HG03521 (cell line): ENCODE data around the gene DNAJB1.
"Not testable (repeated sequence)": the region's sequence is repeated elsewhere in the genome, so short reads cannot be mapped to it uniquely, and the experiment has no call there.

Source experiments
- ATAC-seq: cut with Tn5 transposase; IDR thresholded peaks from one replicate; pipeline ENCODE4 v1.9.1; 2021; ENCODE audit warnings: mild to moderate bottlenecking, moderate library complexity; ENCODE audit not compliant: unreplicated experiment

The DNAJB1 gene

DNA sequence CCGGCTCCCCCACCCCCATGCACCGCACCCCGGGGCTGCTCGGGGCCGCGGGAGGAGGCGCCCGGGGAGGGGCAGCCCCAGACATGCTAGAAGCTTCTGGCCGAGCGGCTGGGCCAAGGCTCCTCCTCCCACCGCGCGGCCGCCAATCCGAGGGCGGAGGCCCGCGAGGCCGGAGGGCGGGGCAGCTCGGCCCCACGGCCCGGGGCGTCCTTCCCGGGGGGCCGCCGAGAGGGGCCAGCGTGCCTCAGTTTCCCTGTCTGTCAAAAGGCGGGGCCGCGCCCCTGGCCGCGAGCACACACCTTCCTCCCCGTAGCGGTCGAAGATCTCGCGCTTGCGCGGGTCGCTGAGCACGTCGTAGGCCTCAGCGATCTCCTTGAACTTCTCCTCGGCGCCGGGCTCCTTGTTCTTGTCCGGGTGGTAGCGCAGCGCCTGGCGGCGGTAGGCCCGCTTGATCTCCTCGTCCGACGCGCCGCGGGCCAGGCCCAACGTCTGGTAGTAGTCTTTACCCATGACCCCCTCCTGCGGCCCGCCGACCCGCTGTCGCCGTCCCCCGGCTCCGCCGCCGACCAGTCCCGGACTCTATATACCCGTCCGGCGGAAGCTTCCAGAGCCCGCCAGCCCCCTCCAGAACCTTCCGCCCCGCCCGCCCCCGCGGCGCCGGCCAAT, at the start of gene DNAJB1:
Gene DNAJB1 (minus strand): TSS at position 558 of the 666 bp plus-strand sequence. CDS start 48 bp downstream, at position 510.
- ATAC-seq, result peak; percentile 58

DNA sequence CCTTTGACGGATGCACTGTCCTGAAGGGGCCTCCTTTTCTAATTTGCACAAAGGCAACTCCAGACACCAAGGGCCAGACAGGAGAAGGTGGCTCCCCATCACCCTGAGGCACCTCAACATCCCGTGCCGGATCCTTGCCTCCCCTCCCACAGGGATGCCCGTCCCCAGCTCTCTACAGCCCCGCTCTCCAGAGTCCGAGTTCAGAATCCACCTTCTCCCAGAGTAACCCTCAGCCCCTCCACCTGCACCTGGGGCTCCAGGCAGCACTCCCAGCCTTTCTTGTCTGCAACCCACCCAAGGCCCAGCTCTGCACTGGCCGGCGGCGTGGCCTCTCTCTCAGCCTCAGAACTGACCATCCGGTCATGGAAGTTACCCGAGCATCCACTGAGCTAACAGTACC, 48.9 kb upstream of the DNAJB1 start:
- ATAC-seq, result no peak

DNA sequence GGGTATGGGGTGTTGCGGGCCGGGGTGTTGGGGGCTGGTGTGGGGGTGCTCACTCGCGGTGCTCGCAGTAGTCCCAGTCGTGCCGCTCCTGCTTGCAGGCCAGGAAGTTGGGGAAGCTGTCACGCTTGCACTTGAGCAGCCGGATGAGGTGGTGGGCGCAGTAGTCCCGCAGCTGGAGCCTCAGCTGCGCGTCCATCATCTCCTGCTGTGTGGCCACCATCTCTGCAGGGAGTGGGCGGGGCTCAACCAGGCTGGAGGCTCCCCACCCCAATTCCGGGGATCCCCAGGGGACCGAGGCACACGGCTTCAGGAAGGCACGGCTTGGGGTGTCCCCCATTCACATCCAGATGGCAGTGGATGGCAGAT, 48.5 kb upstream of the DNAJB1 start:
- ATAC-seq, result no peak

DNA sequence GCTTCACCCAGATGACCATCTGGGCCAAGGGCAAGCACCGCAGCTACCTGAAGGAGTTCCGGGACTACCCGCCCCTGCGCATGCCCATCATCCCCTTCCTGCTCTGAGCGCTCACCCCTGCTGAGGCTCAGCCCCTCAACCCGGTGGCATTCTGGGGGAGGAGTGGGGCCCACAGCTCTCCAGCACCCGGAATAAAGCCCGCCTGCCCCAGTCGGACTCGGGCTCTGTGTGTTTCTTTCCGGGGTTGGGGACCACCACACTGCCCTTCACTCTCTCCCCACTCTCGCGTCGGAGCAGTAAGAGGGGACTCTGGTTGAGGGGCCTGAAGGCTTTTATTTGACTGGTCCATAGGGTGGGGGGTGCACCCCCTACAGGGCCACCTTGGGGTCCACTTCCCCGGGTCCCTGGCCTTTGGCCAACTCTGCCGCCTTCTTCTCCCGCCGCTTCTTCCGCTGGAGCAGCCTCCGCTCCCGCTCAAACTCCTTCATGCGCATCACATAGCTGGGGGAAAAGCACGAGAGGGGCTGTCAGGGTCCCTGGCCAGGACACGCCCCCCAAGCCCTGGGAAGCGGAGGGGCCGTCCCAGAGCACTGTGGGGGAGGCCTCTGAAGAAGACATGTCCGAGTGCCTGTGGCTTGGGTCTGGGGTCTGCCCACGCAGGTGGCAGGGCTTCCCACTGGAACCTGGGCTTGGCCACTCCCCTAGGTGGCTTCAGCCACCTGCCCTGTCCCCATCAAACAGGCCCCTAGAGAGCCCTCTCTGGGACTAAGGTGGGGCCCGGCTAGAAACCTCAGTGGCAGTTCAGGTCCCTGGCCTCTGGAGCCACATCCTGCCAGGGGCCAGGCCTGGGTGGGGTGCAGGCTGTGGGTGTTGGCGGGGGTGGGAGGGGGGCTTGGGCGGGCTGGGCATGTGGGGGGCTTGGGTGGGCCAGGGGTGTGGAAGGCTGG, 47.8 kb upstream of the DNAJB1 start:
- no peak for ATAC-seq

DNA sequence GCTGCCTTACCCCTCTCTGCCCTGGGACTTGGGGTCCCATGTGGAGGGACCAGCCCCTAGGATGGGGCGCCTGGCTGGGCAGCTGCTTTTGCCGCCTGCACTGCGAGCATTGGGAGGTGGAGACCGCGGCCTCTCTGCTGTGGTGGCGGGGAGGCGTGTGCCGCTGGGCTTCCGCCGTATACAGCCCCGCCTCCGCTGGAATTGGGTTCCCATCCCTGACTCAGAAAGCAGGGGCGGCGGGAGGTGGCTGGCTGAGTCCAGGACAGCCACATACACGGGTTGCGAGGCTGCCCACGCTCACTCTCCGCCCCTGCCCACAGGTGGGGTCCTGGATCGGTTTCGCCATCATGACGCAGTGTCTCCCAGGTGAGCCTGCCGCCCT, 47.1 kb upstream of the DNAJB1 start:
- no peak for ATAC-seq

DNA sequence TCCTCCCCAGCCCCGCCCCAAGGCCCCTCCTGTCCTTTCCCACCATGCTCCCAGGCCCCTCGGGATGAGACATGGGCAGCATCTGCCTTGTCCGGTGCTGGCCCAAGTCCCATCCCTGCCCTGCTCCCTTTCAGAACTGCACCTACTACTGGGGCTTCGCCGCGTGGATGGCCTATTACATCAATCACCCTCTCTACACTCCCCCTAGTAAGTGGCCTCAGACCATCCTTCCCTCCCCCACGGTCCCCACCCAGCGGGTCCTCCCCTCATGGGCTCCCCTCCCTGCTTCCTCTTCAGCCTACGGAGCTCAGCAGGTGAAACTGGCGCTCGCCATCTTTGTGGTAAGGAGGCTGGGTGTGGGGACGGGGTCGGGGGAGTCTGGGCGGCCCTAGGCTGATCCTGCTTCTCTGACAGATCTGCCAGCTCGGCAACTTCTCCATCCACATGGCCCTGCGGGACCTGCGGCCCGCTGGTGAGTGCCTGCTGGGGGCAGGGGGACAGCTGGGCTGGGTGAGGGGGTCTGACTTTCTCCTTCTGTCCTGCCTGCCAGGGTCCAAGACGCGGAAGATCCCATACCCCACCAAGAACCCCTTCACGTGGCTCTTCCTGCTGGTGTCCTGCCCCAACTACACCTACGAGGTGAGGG, 46.6 kb upstream of the DNAJB1 start:
- ATAC-seq, result not testable (repeated sequence)

DNA sequence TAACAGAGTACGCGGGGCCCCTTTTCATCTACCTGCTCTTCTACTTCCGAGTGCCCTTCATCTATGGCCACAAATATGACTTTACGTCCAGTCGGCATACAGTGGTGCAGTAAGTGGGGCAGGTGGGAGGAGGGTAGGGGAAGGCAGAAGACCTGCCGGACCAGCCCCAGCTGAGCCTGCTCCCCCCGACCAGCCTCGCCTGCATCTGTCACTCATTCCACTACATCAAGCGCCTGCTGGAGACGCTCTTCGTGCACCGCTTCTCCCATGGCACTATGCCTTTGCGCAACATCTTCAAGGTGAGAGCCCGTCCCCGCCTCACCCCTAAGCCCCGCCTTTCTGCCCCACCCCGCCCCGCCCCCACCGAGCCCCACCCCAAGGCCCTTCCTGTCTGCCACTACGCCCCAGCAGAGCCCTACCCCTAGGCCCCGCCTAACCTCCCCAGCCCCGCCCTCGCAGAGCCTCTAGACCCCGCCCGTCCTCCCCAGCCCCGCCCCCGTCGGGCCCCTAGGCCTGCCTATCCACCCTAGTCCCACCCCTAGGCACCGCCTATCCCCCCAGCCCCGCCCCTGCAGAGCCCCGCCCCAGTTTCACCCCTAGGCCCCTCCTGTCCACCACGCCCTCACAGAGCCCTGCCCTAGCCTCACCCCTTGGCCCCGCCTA, 45.9 kb upstream of the DNAJB1 start:
- ATAC-seq, result no peak

DNA sequence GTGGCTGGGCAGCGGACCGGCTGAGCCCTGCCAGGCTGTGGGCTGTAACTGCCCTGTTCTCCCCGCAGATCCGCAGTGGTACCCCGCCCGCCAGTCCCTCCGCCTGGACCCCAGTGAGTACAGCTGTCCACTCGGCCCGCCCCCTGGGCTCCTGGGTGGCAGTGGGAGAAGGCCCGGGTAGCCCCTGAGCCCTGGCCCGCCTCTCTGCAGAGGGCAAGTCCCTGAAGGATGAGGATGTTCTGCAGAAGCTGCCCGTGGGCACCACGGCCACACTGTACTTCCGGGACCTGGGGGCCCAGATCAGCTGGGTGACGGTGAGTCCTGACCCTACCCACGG, 45.4 kb upstream of the DNAJB1 start:
- ATAC-seq, result no peak

DNA sequence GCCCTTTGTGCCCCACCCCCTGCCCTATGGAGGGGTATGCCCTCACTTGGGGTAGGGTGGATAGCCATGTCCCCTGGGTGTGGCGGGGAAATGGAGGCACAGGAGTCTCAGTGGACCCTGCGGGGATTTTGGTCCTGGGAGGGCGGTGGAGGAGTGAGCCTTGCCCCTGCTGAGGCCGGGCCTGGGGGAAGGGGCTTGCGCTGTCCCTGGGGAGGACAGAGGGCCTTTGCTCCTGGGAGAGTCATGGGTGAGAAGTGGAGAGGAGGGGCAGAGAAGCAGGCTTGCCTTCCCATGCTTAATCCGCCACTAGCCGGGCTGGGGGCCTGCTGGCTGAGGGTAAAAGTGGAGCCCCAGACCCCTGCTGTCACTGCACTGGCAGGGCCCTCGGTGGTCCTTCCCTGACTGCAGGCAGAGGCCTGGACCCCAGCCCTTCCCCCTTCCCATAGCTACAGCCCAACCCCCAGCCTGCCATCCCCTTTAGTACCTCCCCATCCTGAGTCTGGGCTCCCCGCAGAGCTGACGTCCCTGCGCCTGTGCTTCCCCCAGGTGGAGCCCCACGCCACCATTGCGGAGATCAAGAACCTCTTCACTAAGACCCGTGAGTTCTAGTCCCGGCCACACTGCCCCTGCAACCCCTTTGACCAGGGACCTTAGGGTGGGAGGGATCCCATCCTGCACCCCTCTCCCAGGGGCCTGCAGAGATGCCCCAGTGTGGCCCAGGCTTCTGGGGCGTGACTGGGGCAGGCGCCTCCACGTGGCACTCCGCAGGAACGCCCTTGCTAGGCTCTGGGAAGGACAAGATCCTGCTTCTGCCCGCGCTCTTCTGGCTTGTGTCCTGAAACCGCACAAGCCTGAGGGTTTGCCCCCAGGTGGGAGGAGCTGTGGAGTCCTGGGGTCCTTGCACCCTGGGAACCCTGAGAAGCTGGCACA, 44.7 kb upstream of the DNAJB1 start:
- no peak for ATAC-seq

DNA sequence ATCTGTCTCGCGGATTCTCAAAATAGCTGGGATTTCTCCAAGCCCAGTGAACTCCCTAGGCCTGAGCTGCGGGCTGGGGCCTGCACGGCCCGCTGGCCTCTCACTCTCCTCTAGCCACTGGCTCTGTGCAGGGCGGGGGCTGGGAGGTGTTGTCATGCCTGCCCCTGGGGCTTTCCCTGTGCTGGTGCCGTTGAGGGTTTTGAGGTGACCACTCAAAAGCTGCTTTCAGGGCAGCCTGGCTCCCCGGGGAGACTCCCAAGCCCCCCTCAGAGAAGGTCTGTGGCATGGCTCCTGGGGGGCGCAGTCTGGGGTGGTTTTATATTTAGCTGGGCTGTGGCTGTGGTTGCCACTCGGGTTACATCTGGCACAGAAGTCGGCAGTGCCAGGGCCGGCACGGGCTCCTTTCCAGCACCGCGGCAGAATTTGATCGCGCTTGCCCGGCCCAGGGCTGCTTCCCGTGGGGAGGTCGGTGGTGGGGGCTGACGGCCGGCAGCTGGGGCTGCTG, 43.7 kb upstream of the DNAJB1 start:
- ATAC-seq, result no peak

DNA sequence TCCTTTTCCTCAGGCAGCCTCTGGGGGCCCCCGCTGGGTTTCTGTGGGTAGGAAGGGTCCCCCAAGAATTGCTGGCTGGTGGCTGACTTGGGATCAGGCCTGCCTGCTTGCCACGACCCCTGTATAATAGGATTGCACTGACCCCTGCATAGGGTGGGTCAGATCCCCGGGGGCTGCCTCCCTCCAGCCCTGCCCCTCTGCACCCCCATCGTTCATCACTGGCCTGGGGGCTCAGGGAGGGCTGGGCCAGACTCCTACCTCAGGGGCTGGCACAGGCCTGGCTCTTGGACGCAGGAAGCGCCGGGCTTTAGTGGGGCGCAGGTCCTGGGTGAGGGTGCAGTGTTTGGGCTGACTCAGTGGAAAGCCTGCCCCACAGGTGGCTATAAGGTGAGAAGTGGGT, 43.1 kb upstream of the DNAJB1 start:
- ATAC-seq, result no peak

DNA sequence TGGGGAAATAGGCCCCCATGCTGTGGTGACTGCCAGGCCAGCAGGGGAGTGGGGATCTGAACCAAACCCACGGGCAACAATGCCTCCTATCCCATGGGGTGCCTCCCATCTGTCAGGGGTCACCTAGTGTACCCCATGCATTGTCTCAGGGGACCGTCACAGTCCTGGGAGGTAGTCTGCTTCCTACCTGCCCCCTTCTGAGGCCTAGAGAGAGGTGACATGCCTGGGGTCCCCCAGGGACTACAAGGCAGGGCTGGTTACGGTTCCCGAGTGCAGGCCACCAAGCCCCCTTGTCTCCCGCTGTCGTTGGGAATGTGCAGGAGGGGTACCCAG, 42.5 kb upstream of the DNAJB1 start:
- no peak for ATAC-seq

DNA sequence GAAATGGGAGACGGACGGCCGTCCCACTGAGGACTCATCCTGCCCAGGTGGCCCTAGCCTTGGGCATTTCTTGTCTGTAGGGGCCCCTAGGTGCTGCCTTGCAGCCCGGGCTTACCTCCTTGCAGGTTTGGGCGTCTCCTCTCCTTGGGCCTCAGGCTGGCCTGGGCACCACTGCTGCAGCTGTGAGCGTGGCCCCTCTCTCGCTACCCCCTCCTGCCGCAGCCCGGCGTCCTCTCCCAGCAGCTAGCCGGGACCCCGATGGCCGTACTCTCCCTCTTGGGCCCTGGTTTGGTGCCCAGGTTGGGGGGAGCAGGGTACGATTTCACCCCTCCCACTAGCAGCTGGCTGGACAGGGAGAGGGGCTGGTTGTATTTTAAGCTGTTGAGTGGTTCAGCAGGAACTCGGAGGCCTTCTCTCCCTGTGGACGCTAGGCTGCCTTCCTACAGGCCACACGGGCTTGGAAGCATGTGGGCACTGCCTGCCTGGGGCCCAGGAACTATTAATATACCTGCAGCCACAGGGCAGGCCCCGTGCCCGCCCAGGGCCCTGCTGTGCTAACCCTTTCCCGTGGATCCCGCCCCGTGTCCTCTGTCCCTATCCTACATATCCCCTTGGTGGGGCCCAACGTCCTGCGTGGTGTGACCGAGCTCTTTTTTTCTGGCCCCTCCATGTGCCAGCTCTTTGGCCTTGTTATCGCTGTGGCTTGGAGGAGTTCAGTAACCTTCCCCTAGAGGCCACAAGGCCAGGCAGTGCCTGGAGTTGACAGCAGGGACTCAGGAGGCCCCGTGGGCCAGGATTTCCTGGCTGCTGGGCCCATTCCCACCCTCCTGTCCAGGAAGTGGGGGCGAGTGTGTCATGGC, 41.9 kb upstream of the DNAJB1 start:
- ATAC-seq, result no peak

DNA sequence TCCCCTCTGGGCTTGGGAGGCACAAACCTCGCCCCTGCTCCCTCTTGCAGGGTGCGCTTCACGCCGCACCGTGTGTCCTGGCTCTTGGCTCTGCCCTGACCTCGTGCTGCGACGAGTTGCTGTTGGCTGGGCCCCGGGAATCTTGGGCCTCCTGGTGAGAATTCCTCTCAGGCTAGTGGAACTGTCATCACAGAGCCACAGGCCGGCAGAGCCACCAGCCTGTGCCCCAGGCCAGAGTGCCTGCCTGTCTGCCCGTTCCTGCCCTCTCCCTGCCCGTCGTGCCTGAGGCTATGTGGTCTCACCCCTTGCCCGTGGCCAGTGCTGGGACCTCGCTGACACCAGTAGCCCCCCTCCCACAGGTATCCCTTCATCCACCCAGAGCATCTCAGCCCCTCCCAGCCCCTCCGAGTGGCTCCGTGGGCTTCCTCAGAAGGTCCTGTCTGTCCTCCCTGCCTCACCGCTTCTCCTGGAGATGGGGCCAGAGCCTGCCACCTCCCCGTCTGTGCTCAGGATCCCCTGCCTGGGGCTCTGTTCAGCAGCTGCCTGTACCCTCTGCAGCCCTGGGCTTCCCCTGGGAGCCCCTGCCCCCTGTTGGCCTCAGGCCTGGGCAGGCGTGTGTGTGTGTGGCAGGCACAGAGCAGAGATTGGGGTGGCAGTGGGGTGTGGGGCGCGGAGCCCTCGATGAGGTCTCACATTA, 40.3 kb upstream of the DNAJB1 start:
- ATAC-seq, result no peak

DNA sequence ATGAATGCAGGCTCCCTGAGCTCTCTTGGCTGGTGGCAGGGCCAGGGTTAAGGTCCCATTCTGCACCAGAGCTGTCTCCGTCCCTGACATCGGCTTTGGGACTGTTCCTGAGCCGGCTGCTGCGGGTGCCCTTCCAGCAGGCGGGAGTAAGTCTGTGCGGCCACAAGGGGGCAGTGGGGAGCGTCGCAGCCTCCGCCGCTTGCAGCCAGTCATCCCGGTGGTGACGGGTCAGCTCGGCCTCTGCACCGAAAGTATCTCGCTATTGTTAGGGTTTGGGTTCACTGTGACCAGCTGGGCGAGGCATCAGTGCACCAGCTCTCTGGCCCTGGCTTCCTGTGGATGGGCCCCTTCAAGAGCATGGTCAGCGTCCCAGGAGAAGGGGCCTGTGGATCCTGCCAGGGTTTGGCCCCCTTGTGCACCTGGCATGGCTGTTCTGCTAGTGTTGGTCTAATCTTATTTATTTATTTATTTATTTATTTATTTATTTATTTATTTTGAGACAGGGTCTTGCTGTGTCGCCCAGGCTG, 38.5 kb upstream of the DNAJB1 start:
- no peak for ATAC-seq

DNA sequence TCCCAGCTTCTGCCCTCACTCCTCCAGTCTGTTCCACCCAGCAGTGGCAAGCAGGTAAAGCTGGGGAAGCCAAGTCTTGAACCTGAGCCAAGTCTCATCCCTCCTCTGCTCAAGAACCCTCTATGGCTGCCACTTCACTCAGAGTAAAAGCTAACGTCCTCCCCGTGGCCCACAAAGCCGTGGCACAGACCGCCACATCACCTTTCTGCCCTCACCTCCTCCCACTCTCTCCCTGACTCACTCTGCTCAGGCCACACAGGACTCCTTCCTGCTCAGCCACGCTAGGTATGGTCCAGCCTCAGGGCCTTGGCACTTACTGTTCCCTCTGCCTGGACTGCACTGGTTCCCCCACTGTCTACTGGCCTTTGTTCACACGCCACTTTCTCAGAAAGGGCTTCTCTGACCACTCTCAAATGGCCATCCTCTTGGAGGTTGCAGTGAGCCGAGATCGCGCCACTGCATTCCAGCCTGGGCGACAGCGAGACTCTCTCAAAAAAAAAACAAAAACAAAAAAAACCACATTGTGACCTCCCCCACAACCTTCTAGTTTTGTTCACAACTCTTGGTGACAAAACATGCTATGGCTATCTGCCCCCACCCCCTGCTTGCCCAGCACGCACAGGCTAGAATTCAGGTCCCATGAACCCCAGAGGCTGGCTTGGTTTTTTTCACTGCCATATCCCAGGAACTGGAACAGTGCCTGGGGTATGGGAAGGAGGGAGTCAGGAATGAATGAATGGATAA, 37.9 kb upstream of the DNAJB1 start:
- ATAC-seq, result no peak

DNA sequence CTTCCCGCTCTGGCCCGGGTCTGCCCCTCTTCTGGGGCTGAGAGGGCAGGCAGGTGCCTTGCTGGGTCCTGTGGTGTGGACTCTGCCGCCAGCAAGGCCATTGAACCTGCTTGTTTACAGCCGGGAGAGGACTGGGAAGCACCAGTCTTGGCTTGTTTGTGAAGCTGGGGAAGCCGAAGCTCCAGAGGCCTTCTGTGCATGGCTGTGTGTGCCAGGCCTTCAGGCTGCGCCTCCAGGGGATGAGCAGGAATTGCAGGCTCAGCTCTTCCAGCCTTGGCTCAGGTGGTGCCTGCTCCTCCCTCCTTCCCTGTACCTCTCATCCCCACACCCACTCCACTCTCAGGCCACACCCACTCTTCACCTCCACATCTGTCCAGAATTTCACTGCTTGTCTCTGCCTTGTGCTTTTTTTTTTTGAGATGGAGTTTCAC, 36.2 kb upstream of the DNAJB1 start:
- no peak for ATAC-seq

DNA sequence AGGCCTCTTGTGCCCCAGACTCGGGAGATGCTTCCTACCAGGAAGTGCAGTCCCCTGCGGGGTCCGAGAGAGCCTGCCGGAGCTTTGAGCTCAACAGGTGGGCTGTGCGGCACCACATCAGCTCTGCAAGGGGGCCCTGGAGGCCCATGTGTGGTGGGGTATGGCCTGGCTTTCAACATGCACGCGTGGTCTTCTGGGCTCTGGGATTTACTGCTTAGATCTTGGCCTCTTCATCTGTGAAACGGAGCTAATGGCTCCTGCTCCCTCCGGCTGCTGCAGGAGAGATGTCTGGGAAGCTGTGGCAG, 35.7 kb upstream of the DNAJB1 start:
- no peak for ATAC-seq
